ENCODE results near the gene NR3C2.

Gene NR3C2

GRCh38 chr4:148441986-148442831, at the start of gene NR3C2:
NR3C2 (minus strand) TSS chr4:148442414.
- Histone ChIP-seq H3K4me3 (peak within 1 kb of the TSS; percentile 78), H3K36me3 (ENCODE audit: insufficient read depth, low read length) (no peaks in the 10 kb centered on the region), H3K27ac (no peak within 1 kb of the TSS), H3K9ac (ENCODE audit: insufficient read length) (peak within 1 kb of the TSS; percentile 33), H3K9me3 (ENCODE audit: low read depth, low read length) (no peaks in the 10 kb centered on the region)
- DNase-seq (ENCODE audit: low read depth, low spot score) = peak; percentile 76
- no peak for TF ChIP-seq FOXP2 (optimal IDR thresholded peaks at IDR 0.05; ENCODE audit: control extremely low read depth, extremely low read length, insufficient read depth)
- TF ChIP-seq POLR2AphosphoS5 (IDR thresholded peaks at IDR 0.05; ENCODE audit: borderline replicate concordance, low read depth, low read length) = peak; percentile 83

GRCh38 chr4:148487181-148487580, 45.0 kb upstream of the NR3C2 start:
- DNase-seq (ENCODE audit: low read depth, low spot score) = no peak
- no peak overlapping the region for H3K4me3 ChIP-seq
- TF ChIP-seq FOXP2 (optimal IDR thresholded peaks at IDR 0.05; ENCODE audit: control extremely low read depth, extremely low read length, insufficient read depth) (no peak), EZH2 (IDR thresholded peaks at IDR 0.05) (no peak), POLR2AphosphoS5 (IDR thresholded peaks at IDR 0.05; ENCODE audit: borderline replicate concordance, low read depth, low read length) (no peak)

GRCh38 chr4:148481636-148482035, 39.4 kb upstream of the NR3C2 start:
- H3K36me3 ChIP-seq (ENCODE audit: insufficient read depth, low read length) = no peaks in the 10 kb centered on the region
- no peak overlapping the region for H3K4me3 ChIP-seq
- H3K9me3 ChIP-seq (ENCODE audit: low read depth, low read length) = no peaks in the 10 kb centered on the region
- no peak for DNase-seq (ENCODE audit: low read depth, low spot score)
- H3K9ac ChIP-seq (ENCODE audit: insufficient read length) = no peak overlapping the region
- H3K27ac ChIP-seq = no peak overlapping the region
- TF ChIP-seq FOXP2 (optimal IDR thresholded peaks at IDR 0.05; ENCODE audit: control extremely low read depth, extremely low read length, insufficient read depth) (no peak), EZH2 (IDR thresholded peaks at IDR 0.05) (no peak), POLR2AphosphoS5 (IDR thresholded peaks at IDR 0.05; ENCODE audit: borderline replicate concordance, low read depth, low read length) (no peak)

More at GRCh38 chr4:148487181-148487580, 45.0 kb upstream of the NR3C2 start:
- Histone ChIP-seq H3K27ac (no peak overlapping the region), H3K9me3 (ENCODE audit: low read depth, low read length) (no peaks in the 10 kb centered on the region), H3K9ac (ENCODE audit: insufficient read length) (no peak overlapping the region), H3K36me3 (ENCODE audit: insufficient read depth, low read length) (no peaks in the 10 kb centered on the region)

GRCh38 chr4:148477276-148477675, 35.1 kb upstream of the NR3C2 start:
- Histone ChIP-seq H3K9me3 (ENCODE audit: low read depth, low read length) (no peaks in the 10 kb centered on the region; the same call in 1 of the 2 replicates), H3K36me3 (ENCODE audit: insufficient read depth, low read length) (no peaks in the 10 kb centered on the region), H3K27ac (no peak overlapping the region), H3K9ac (ENCODE audit: insufficient read length) (no peak overlapping the region), H3K4me3 (no peak overlapping the region)
- TF ChIP-seq POLR2AphosphoS5 (IDR thresholded peaks at IDR 0.05; ENCODE audit: borderline replicate concordance, low read depth, low read length) (no peak), FOXP2 (optimal IDR thresholded peaks at IDR 0.05; ENCODE audit: control extremely low read depth, extremely low read length, insufficient read depth) (no peak), EZH2 (IDR thresholded peaks at IDR 0.05) (no peak)
- no peak for DNase-seq (ENCODE audit: low read depth, low spot score)

- TF ChIP-seq FOXP2 (optimal IDR thresholded peaks at IDR 0.05; ENCODE audit: control extremely low read depth, extremely low read length, insufficient read depth) = no peak
- TF ChIP-seq POLR2AphosphoS5 (IDR thresholded peaks at IDR 0.05; ENCODE audit: borderline replicate concordance, low read depth, low read length) = no peak
- no peak for TF ChIP-seq EZH2 (IDR thresholded peaks at IDR 0.05)
- DNase-seq (ENCODE audit: low read depth, low spot score) = no peak
Measured at GRCh38 chr4:148469938-148470337, 27.7 kb upstream of the NR3C2 start.

GRCh38 chr4:148454835-148455234, 12.6 kb upstream of the NR3C2 start:
- Histone ChIP-seq H3K4me3 (no peak overlapping the region), H3K9me3 (ENCODE audit: low read depth, low read length) (no peaks in the 10 kb centered on the region), H3K36me3 (ENCODE audit: insufficient read depth, low read length) (no peaks in the 10 kb centered on the region), H3K27ac (no peak overlapping the region), H3K9ac (ENCODE audit: insufficient read length) (no peak overlapping the region)
- DNase-seq (ENCODE audit: low read depth, low spot score) = no peak
- TF ChIP-seq EZH2 (IDR thresholded peaks at IDR 0.05) (no peak), FOXP2 (optimal IDR thresholded peaks at IDR 0.05; ENCODE audit: control extremely low read depth, extremely low read length, insufficient read depth) (no peak), POLR2AphosphoS5 (IDR thresholded peaks at IDR 0.05; ENCODE audit: borderline replicate concordance, low read depth, low read length) (no peak)

More at GRCh38 chr4:148469938-148470337, 27.7 kb upstream of the NR3C2 start:
- no peaks in the 10 kb centered on the region for H3K9me3 ChIP-seq (ENCODE audit: low read depth, low read length)
- H3K4me3 ChIP-seq = no peak overlapping the region
- no peak overlapping the region for H3K9ac ChIP-seq (ENCODE audit: insufficient read length)
- no peaks in the 10 kb centered on the region for H3K36me3 ChIP-seq (ENCODE audit: insufficient read depth, low read length)
- no peak overlapping the region for H3K27ac ChIP-seq

GRCh38 chr4:148453833-148454232, 11.6 kb upstream of the NR3C2 start:
- H3K9me3 ChIP-seq (ENCODE audit: low read depth, low read length) = no peaks in the 10 kb centered on the region

GRCh38 chr4:148452970-148453369, 10.8 kb upstream of the NR3C2 start:
- no peak overlapping the region for H3K27ac ChIP-seq
- H3K4me3 ChIP-seq = no peak overlapping the region
- no peak for DNase-seq (ENCODE audit: low read depth, low spot score)
- no peak overlapping the region for H3K9ac ChIP-seq (ENCODE audit: insufficient read length)
- H3K9me3 ChIP-seq (ENCODE audit: low read depth, low read length) = no peaks in the 10 kb centered on the region
- no peaks in the 10 kb centered on the region for H3K36me3 ChIP-seq (ENCODE audit: insufficient read depth, low read length)
- TF ChIP-seq POLR2AphosphoS5 (IDR thresholded peaks at IDR 0.05; ENCODE audit: borderline replicate concordance, low read depth, low read length) (no peak), FOXP2 (optimal IDR thresholded peaks at IDR 0.05; ENCODE audit: control extremely low read depth, extremely low read length, insufficient read depth) (no peak), EZH2 (IDR thresholded peaks at IDR 0.05) (no peak)

More at GRCh38 chr4:148453833-148454232, 11.6 kb upstream of the NR3C2 start:
- Histone ChIP-seq H3K36me3 (ENCODE audit: insufficient read depth, low read length) (no peaks in the 10 kb centered on the region), H3K4me3 (no peak overlapping the region), H3K9ac (ENCODE audit: insufficient read length) (no peak overlapping the region), H3K27ac (no peak overlapping the region)
- no peak for DNase-seq (ENCODE audit: low read depth, low spot score)
- TF ChIP-seq FOXP2 (optimal IDR thresholded peaks at IDR 0.05; ENCODE audit: control extremely low read depth, extremely low read length, insufficient read depth) = no peak
- no peak for TF ChIP-seq POLR2AphosphoS5 (IDR thresholded peaks at IDR 0.05; ENCODE audit: borderline replicate concordance, low read depth, low read length)
- no peak for TF ChIP-seq EZH2 (IDR thresholded peaks at IDR 0.05)
